Measurements from ENCODE around the gene C17orf58. TPM values are rescaled to one million over a fixed set of nuclear protein-coding genes. Genes with fewer than 3 reads are reported as not detected.

The C17orf58 gene
- total and polyA plus RNA-seq, 9 of the 15 experiments (the other 6 are each of a cell fraction or from before 2014, with no cell fraction given) = 8.6 to 37.4 (median 27.6) TPM

DNA sequence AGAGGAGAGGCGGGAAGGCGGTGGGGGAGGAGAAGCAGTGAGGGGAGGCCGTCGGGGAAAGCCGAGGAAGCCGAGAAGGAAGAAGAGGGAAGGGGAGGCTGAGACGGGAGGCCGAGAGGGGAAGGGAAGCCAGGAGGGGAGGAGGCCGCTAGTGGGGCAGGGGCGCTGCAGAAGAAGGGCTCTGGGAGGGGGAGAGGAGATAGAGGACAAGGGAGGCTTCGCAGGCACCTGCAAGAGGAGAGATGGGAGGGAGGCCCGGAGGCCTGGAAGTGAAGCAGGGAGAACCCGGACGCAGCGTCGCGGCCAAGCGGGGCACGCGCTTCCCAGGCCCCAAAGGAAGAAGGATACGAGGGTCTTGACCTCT is 2.3 kb downstream of the C17orf58 start (continued):
- TF ChIP-seq ZBTB7A (IDR thresholded peaks at IDR 0.05; ENCODE audit: borderline replicate concordance, control insufficient read depth, low read depth, low read length) (0 out of 2 replicates have a peak, but pooled peaks have one; percentile 8), POU5F1 (IDR thresholded peaks at IDR 0.05; ENCODE audit: borderline replicate concordance, low read depth, low read length, partially characterized antibody) (no peak), FOXJ2 (tag; IDR thresholded peaks at IDR 0.05) (no peak), CSDE1 (IDR thresholded peaks at IDR 0.05) (no peak), HMGN3 (IDR thresholded peaks at IDR 0.05; ENCODE audit: borderline replicate concordance, extremely low read depth, insufficient read length, low read depth, low read length) (peak; percentile 6), STAT5A (IDR thresholded peaks at IDR 0.05; ENCODE audit: borderline replicate concordance, low read length) (no peak), POLR2A (conservative IDR thresholded peaks at IDR 0.05) (peak; percentile 5), ZC3H4 (CRISPR knock-in tag; IDR thresholded peaks at IDR 0.05; ENCODE audit: borderline replicate concordance) (no peak), GTF2E2 (tag; IDR thresholded peaks at IDR 0.05) (no peak), MTF1 (CRISPR knock-in tag; IDR thresholded peaks at IDR 0.05; ENCODE audit: borderline replicate concordance) (no peak), SP2 (IDR thresholded peaks at IDR 0.05; ENCODE audit: extremely low read depth, low read depth, low read length, poor library complexity, severe bottlenecking) (no peak), USF2 (CRISPR knock-in tag; IDR thresholded peaks at IDR 0.05) (no peak), SNIP1 (IDR thresholded peaks at IDR 0.05; ENCODE audit: low read depth) (no peak), EP400 (IDR thresholded peaks at IDR 0.05) (peak; percentile 75), RBBP5 (IDR thresholded peaks at IDR 0.05; ENCODE audit: borderline replicate concordance, insufficient read depth, low read length, poor library complexity, severe bottlenecking) (no peak), ZNF511 (CRISPR knock-in tag; IDR thresholded peaks at IDR 0.05) (peak; percentile 71), MXD1 (CRISPR knock-in tag; IDR thresholded peaks at IDR 0.05; ENCODE audit: borderline replicate concordance, poor library complexity, severe bottlenecking) (no peak), MAZ (CRISPR knock-in tag; conservative IDR thresholded peaks at IDR 0.05 in 1 of 2, IDR thresholded peaks at IDR 0.05 in 1 of 2) (peak in 1 of 2 experiments; percentile 53; a peak in 2 of 4 replicates), NKRF (IDR thresholded peaks at IDR 0.05; ENCODE audit: borderline replicate concordance) (peak; percentile 54; the same call in 1 of the 2 replicates), ZNF764 (CRISPR knock-in tag; IDR thresholded peaks at IDR 0.05; ENCODE audit: low read depth) (no peak)
- TF ChIP-seq, protein P1, sequence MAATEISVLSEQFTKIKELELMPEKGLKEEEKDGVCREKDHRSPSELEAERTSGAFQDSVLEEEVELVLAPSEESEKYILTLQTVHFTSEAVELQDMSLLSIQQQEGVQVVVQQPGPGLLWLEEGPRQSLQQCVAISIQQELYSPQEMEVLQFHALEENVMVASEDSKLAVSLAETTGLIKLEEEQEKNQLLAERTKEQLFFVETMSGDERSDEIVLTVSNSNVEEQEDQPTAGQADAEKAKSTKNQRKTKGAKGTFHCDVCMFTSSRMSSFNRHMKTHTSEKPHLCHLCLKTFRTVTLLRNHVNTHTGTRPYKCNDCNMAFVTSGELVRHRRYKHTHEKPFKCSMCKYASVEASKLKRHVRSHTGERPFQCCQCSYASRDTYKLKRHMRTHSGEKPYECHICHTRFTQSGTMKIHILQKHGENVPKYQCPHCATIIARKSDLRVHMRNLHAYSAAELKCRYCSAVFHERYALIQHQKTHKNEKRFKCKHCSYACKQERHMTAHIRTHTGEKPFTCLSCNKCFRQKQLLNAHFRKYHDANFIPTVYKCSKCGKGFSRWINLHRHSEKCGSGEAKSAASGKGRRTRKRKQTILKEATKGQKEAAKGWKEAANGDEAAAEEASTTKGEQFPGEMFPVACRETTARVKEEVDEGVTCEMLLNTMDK (IDR thresholded peaks at IDR 0.05; ENCODE audit: borderline replicate concordance, insufficient read depth, low read depth, low read length, poor library complexity, severe bottlenecking) = no peak
